ENCODE measurements around the gene CGAS.
"Not testable (repeated sequence)": the region's sequence is repeated elsewhere in the genome, so short reads cannot be mapped to it uniquely, and the experiment has no call there.

CGAS gene

DNA sequence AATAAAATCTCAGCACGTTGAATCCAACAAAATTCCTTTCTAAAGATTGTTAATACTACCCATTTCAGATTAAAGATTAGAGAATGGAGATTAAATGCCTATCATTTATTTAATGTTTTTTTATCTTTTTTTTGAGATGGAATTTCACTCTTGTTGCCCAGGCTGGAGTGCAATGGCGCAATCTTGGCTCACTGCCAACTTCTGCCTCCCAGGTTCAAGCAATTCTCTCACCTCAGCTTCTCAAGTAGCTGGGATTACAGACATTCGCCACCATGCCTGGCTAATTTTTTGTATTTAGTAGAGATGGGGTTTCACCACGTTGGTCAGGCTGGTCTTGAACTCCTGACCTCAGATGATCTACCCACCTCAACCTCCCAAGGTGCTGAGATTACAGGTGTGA lies 59.9 kb downstream of the CGAS start:
- H2AFZ ChIP-seq (ENCODE audit: low read length); H2BK120ac ChIP-seq (ENCODE audit: low read depth, low read length); H3K36me3 ChIP-seq (replicated peaks in 1 of 2; ENCODE audit: control insufficient read depth in 2 of 2, insufficient read depth in 2 of 2, low read length in 2 of 2); H4K8ac ChIP-seq (ENCODE audit: low read depth, low read length); H2BK5ac ChIP-seq (ENCODE audit: low read length); H3K79me1 ChIP-seq (ENCODE audit: low read depth, low read length); H3K18ac ChIP-seq (ENCODE audit: low read length); H3K9ac ChIP-seq (ENCODE audit: low read depth, low read length, poor library complexity); H2AK5ac ChIP-seq (ENCODE audit: low read depth, low read length); DNase-seq (ENCODE audit: low spot score); H2BK15ac ChIP-seq (ENCODE audit: low read length); H2BK12ac ChIP-seq (ENCODE audit: low read length); H3K23ac ChIP-seq (ENCODE audit: low read depth, low read length, poor library complexity); H3K9me3 ChIP-seq (replicated peaks in 1 of 2; ENCODE audit: control insufficient read depth in 2 of 2, insufficient read depth in 1 of 2, low read depth in 1 of 2, low read length in 2 of 2); H3K27ac ChIP-seq (replicated peaks; ENCODE audit: low read length); H3K4ac ChIP-seq (ENCODE audit: low read length); H3K4me1 ChIP-seq (ENCODE audit: control insufficient read depth in 2 of 2, insufficient read depth in 1 of 2, low read depth in 1 of 2, low read length in 2 of 2); H3K4me3 ChIP-seq (ENCODE audit: low read length in 2 of 2); H4K91ac ChIP-seq (ENCODE audit: low read depth, low read length, poor library complexity); H3K14ac ChIP-seq (ENCODE audit: low read length); H3K4me2 ChIP-seq (ENCODE audit: insufficient read depth, low read length, poor library complexity, severe bottlenecking): not testable (repeated sequence)
- WGBS, 2 donors (ENCODE audit: extremely low coverage in 2 of 2, insufficient read length in 2 of 2, insufficient replicate concordance in 1 of 2), result no CpG with 5 or more reads among the region's 4 CpGs
- H3K27me3 ChIP-seq (ENCODE audit: control insufficient read depth in 3 of 3, insufficient read depth in 3 of 3, low read depth in 1 of 3, low read length in 3 of 3), result peaks cover 0 to 17% (median 0%) of the 10 kb centered on the region in 3 experiments

DNA sequence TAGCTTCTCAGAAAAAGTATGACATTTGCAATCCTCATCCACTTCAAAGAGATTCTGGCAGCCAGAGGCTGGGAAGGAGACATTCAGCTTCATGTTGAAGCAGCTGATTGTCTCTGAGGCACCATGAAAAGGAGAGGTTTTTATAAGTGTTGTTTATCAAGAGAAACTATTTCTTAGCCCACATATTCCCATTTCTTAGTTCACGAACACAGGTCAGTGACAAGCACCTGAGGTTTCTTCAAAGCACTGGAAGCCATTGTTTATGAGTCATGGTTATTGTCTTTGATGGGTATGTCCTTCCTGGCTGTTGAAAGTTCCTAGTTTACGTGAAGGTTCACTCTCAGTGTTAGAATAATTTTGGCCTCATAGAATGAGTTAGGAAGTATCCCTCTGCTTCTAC lies 60.4 kb downstream of the CGAS start:
- no peak overlapping the region for H3K23ac ChIP-seq (ENCODE audit: low read depth, low read length, poor library complexity)
- peaks cover 0 to 4% of the 10 kb centered on the region in 2 donors for H3K4me1 ChIP-seq (ENCODE audit: control insufficient read depth in 2 of 2, insufficient read depth in 1 of 2, low read depth in 1 of 2, low read length in 2 of 2)
- H3K14ac ChIP-seq (ENCODE audit: low read length), result no peak overlapping the region
- H3K36me3 ChIP-seq (replicated peaks in 1 of 2; ENCODE audit: control insufficient read depth in 2 of 2, insufficient read depth in 2 of 2, low read length in 2 of 2), result no peaks in the 10 kb centered on the region
- H2BK5ac ChIP-seq (ENCODE audit: low read length), result no peak overlapping the region
- H4K91ac ChIP-seq (ENCODE audit: low read depth, low read length, poor library complexity), result no peak overlapping the region
- H4K8ac ChIP-seq (ENCODE audit: low read depth, low read length), result no peak overlapping the region
- H3K4me3 ChIP-seq (ENCODE audit: low read length in 2 of 2), result no peak overlapping the region
- no peak overlapping the region for H2AFZ ChIP-seq (ENCODE audit: low read length)
- H2BK15ac ChIP-seq (ENCODE audit: low read length), result no peak overlapping the region
- H3K9me3 ChIP-seq (replicated peaks in 1 of 2; ENCODE audit: control insufficient read depth in 2 of 2, insufficient read depth in 1 of 2, low read depth in 1 of 2, low read length in 2 of 2), result peaks cover 0 to 2% of the 10 kb centered on the region in 2 donors
- no CpG with 5 or more reads among the region's 2 CpGs for WGBS, 2 donors (ENCODE audit: extremely low coverage in 2 of 2, insufficient read length in 2 of 2, insufficient replicate concordance in 1 of 2)
- no peak overlapping the region for H2AK5ac ChIP-seq (ENCODE audit: low read depth, low read length)
- H3K27me3 ChIP-seq (ENCODE audit: control insufficient read depth in 3 of 3, insufficient read depth in 3 of 3, low read depth in 1 of 3, low read length in 3 of 3), result peaks cover 0 to 17% (median 0%) of the 10 kb centered on the region in 3 experiments
- H3K79me1 ChIP-seq (ENCODE audit: low read depth, low read length), result no peaks in the 10 kb centered on the region
- H3K27ac ChIP-seq (replicated peaks; ENCODE audit: low read length), result no peak overlapping the region
- no peak overlapping the region for H2BK120ac ChIP-seq (ENCODE audit: low read depth, low read length)
- no peak overlapping the region for H2BK12ac ChIP-seq (ENCODE audit: low read length)
- DNase-seq (ENCODE audit: low spot score), result no peak
- H3K4ac ChIP-seq (ENCODE audit: low read length), result no peak overlapping the region
- H3K4me2 ChIP-seq (ENCODE audit: insufficient read depth, low read length, poor library complexity, severe bottlenecking), result no peak overlapping the region
- no peak overlapping the region for H3K9ac ChIP-seq (ENCODE audit: low read depth, low read length, poor library complexity)
- no peak overlapping the region for H3K18ac ChIP-seq (ENCODE audit: low read length)

GRCh38 chr6:73389854-73390253 lies 62.2 kb downstream of the CGAS start:
- Histone ChIP-seq H2BK5ac (ENCODE audit: low read length) (no peak overlapping the region), H3K18ac (ENCODE audit: low read length) (no peak overlapping the region), H2AFZ (ENCODE audit: low read length) (no peak overlapping the region), H3K4me3 (ENCODE audit: low read length in 2 of 2) (no peak overlapping the region), H3K79me1 (ENCODE audit: low read depth, low read length) (no peaks in the 10 kb centered on the region), H2BK15ac (ENCODE audit: low read length) (no peak overlapping the region), H3K4me2 (ENCODE audit: insufficient read depth, low read length, poor library complexity, severe bottlenecking) (no peak overlapping the region), H3K23ac (ENCODE audit: low read depth, low read length, poor library complexity) (no peak overlapping the region), H3K27me3 (ENCODE audit: control insufficient read depth in 3 of 3, insufficient read depth in 3 of 3, low read depth in 1 of 3, low read length in 3 of 3) (peaks cover 0 to 17% (median 0%) of the 10 kb centered on the region in 3 experiments), H4K91ac (ENCODE audit: low read depth, low read length, poor library complexity) (no peak overlapping the region), H3K9ac (ENCODE audit: low read depth, low read length, poor library complexity) (no peak overlapping the region), H2AK5ac (ENCODE audit: low read depth, low read length) (no peak overlapping the region), H2BK120ac (ENCODE audit: low read depth, low read length) (no peak overlapping the region), H2BK12ac (ENCODE audit: low read length) (no peak overlapping the region), H3K36me3 (replicated peaks in 1 of 2; ENCODE audit: control insufficient read depth in 2 of 2, insufficient read depth in 2 of 2, low read length in 2 of 2) (no peaks in the 10 kb centered on the region), H3K27ac (replicated peaks; ENCODE audit: low read length) (no peak overlapping the region), H3K4me1 (ENCODE audit: control insufficient read depth in 2 of 2, insufficient read depth in 1 of 2, low read depth in 1 of 2, low read length in 2 of 2) (peaks cover 0 to 4% of the 10 kb centered on the region in 2 donors), H3K9me3 (replicated peaks in 1 of 2; ENCODE audit: control insufficient read depth in 2 of 2, insufficient read depth in 1 of 2, low read depth in 1 of 2, low read length in 2 of 2) (peaks cover 0 to under 1% of the 10 kb centered on the region in 2 donors), H3K4ac (ENCODE audit: low read length) (no peak overlapping the region), H3K14ac (ENCODE audit: low read length) (no peak overlapping the region), H4K8ac (ENCODE audit: low read depth, low read length) (no peak overlapping the region)
- WGBS, 2 donors (ENCODE audit: extremely low coverage in 2 of 2, insufficient read length in 2 of 2, insufficient replicate concordance in 1 of 2), result no CpG with 5 or more reads among the region's 10 CpGs
- DNase-seq (ENCODE audit: low spot score), result no peak

GRCh38 chr6:73388800-73389512 lies 63.1 kb downstream of the CGAS start:
- no CpG with 5 or more reads among the region's 38 CpGs for WGBS, 2 donors (ENCODE audit: extremely low coverage in 2 of 2, insufficient read length in 2 of 2, insufficient replicate concordance in 1 of 2)
- Histone ChIP-seq H2AK5ac (ENCODE audit: low read depth, low read length) (no peak overlapping the region), H3K18ac (ENCODE audit: low read length) (peak overlapping the region; percentile 88), H3K4me1 (ENCODE audit: control insufficient read depth in 2 of 2, insufficient read depth in 1 of 2, low read depth in 1 of 2, low read length in 2 of 2) (peaks cover 0 to 4% of the 10 kb centered on the region in 2 donors), H2AFZ (ENCODE audit: low read length) (peak overlapping the region; percentile 93), H2BK5ac (ENCODE audit: low read length) (no peak overlapping the region), H3K4ac (ENCODE audit: low read length) (no peak overlapping the region), H2BK12ac (ENCODE audit: low read length) (no peak overlapping the region), H3K27ac (replicated peaks; ENCODE audit: low read length) (no peak overlapping the region), H2BK15ac (ENCODE audit: low read length) (no peak overlapping the region), H3K79me1 (ENCODE audit: low read depth, low read length) (no peaks in the 10 kb centered on the region), H3K4me3 (ENCODE audit: low read length in 2 of 2) (peak overlapping the region; percentile 37 to 77), H2BK120ac (ENCODE audit: low read depth, low read length) (no peak overlapping the region), H3K23ac (ENCODE audit: low read depth, low read length, poor library complexity) (no peak overlapping the region), H4K91ac (ENCODE audit: low read depth, low read length, poor library complexity) (no peak overlapping the region), H4K8ac (ENCODE audit: low read depth, low read length) (no peak overlapping the region), H3K4me2 (ENCODE audit: insufficient read depth, low read length, poor library complexity, severe bottlenecking) (peak overlapping the region; percentile 60), H3K14ac (ENCODE audit: low read length) (no peak overlapping the region), H3K27me3 (ENCODE audit: control insufficient read depth in 3 of 3, insufficient read depth in 3 of 3, low read depth in 1 of 3, low read length in 3 of 3) (peaks cover 0 to 17% (median 0%) of the 10 kb centered on the region in 3 experiments), H3K9me3 (replicated peaks in 1 of 2; ENCODE audit: control insufficient read depth in 2 of 2, insufficient read depth in 1 of 2, low read depth in 1 of 2, low read length in 2 of 2) (no peaks in the 10 kb centered on the region), H3K36me3 (replicated peaks in 1 of 2; ENCODE audit: control insufficient read depth in 2 of 2, insufficient read depth in 2 of 2, low read length in 2 of 2) (no peaks in the 10 kb centered on the region), H3K9ac (ENCODE audit: low read depth, low read length, poor library complexity) (peak overlapping the region; percentile 2)
- peak; percentile 46 for DNase-seq (ENCODE audit: low spot score)

All from neuronal stem cell (in vitro differentiated cells).